GM12864 (cell line): ENCODE measurements around the gene PCDH9.

Experiments
- DNase-seq: peaks from one replicate; pipeline ENCODE4 v3.0.0-alpha.2; 2011; ENCODE audit warnings: low read depth
- H3K4me3 ChIP-seq: 2 replicates; pipeline ENCODE4 v1.5.1; 2011; ENCODE audit warnings: mild to moderate bottlenecking, low read depth, low read length, control low read depth
- TF ChIP-seq, protein P1 (sequence below): IDR thresholded peaks from 2 replicates; pipeline ENCODE4 v1.5.1; 2011; ENCODE audit warnings: low read depth, mild to moderate bottlenecking, moderate library complexity, low read length, control low read depth, inconsistent platforms; ENCODE audit errors: missing control alignments

PCDH9 gene

DNA sequence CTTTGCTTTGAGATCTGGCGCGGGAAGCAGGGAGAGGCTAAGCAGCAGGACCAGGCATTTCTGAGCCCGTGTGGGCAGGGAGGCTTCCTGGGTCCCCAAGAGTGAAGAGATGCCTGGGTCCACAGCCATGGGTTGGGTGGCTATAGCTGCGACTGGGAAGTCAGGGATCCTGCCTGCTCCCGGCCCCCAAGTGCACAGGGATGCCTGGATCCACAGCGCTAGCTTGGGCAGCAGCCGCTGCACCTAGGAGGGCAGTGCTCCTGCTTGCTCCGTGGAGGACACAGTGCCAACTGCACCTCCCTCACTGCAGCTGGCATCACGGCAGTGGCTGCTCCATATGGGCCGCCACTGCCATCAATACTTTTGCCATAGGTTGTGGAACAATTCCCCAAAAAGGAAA is 384.7 kb downstream of the PCDH9 start:
- H3K4me3 ChIP-seq: no peak overlapping the region
- TF ChIP-seq, protein P1, sequence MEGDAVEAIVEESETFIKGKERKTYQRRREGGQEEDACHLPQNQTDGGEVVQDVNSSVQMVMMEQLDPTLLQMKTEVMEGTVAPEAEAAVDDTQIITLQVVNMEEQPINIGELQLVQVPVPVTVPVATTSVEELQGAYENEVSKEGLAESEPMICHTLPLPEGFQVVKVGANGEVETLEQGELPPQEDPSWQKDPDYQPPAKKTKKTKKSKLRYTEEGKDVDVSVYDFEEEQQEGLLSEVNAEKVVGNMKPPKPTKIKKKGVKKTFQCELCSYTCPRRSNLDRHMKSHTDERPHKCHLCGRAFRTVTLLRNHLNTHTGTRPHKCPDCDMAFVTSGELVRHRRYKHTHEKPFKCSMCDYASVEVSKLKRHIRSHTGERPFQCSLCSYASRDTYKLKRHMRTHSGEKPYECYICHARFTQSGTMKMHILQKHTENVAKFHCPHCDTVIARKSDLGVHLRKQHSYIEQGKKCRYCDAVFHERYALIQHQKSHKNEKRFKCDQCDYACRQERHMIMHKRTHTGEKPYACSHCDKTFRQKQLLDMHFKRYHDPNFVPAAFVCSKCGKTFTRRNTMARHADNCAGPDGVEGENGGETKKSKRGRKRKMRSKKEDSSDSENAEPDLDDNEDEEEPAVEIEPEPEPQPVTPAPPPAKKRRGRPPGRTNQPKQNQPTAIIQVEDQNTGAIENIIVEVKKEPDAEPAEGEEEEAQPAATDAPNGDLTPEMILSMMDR: no peak
- no peak for DNase-seq

DNA sequence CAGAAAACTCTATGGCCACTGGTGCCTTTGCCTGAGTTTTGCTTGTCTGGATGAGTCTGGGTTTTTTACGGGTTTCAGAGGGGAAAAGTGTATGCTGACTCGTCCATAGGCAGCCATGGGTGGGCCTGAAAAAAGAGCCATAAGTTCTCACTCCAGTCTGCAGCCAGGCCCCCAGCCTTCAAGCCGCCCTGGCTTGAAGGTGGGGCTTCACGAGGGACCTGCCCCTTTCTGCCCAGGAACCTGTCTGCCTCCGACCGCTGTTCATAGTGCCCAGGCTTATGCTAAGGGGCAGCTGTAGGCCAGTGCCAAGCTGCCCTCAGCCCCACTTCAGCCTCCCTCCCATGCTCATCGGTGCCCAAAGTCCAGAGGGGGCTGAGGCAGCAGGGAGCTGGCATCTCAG is 385.2 kb downstream of the PCDH9 start:
- H3K4me3 ChIP-seq: no peak overlapping the region
- DNase-seq: no peak
- TF ChIP-seq, protein P1: no peak

DNA sequence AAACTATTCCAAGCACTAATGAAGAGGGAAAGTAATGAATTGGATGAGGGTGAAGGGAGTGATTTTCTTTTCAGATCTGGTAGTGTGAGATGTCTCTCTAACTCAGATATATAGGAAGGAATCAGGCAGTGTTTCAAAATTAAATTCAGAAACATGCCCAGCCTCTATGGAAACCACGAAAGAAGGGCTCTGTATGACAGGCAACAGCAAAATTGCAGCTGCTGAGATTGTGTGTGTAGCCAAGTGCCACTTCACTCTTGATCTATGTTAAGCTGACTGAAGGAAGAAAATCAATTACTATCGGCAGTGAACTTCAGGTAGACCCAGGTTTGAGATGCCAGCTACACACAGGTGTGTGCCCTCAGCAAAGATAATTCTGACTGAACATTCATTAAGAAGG is 387.4 kb downstream of the PCDH9 start:
- TF ChIP-seq, protein P1: no peak
- DNase-seq: no peak

DNA sequence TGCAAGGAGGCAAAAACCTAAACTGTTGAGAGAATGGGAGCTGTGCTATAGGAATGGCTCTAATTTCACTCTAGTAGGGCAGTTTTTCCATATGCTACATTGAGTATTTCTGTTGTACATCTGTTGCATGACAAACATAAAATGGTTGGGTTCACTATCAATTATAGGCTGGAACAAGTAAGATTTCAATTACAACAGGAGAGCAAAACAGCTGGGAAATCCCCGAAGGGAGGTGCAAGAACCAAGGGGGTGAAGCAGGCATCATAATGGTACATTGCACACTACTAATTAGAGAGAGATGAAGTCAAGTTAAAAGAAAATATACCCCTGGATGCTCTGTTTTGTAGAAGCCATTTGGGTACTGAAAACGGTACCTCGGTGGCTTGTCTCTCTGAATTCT is 389.5 kb downstream of the PCDH9 start:
- TF ChIP-seq, protein P1: no peak
- H3K4me3 ChIP-seq: no peak overlapping the region
- no peak for DNase-seq

More for the DNA sequence above, 387.4 kb downstream of the PCDH9 start:
- H3K4me3 ChIP-seq: no peak overlapping the region

DNA sequence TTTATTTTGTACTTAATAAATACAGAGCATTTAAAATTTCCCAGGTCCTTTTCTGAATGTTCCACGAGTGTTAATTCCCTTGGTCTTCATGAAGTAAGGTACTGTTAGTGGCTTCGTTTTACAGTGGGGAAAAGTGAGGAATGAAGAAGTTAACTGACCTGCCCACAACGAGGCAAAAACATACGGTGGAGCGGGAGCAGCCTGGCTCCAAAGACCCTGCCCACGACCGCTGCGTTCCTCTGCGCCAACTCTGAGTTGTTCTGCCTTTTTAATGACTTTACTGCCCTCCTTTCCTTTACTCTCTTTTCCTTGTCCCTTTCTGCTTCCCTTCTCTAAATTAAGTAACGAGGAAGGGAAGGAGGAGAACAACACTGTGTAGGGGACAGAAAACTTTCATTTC is 392.9 kb downstream of the PCDH9 start:
- no peak for DNase-seq
- H3K4me3 ChIP-seq: no peak overlapping the region
- TF ChIP-seq, protein P1: no peak

DNA sequence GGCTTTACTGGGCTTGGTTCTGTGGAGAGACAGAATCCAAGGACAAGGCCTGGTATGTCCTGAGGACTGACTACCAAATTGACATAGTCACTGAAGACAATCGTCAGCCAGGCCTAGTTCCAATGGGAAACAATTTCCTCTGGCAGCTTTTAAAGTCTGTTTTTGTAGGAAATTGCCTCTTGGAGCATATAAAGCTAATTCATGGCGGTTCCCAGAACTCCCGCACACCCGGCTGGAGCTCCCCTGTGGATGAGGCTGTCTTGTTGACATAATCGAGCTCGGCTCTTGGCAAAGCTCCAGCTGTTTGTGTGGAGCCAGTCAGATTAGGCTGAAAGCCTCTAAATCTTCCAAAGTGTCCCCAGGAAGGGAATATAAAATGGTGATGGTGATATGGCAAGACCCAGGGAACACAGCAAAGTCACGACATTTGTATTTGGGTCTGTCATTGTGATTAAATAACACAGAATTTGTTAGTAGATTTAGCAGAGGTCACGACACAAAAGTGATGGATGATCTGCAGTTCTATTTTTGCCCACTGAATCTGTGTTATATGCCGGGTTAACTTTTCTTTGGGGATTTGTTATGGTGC is 395.0 kb downstream of the PCDH9 start:
- no peak overlapping the region for H3K4me3 ChIP-seq
- DNase-seq: no peak
- TF ChIP-seq, protein P1: no peak

DNA sequence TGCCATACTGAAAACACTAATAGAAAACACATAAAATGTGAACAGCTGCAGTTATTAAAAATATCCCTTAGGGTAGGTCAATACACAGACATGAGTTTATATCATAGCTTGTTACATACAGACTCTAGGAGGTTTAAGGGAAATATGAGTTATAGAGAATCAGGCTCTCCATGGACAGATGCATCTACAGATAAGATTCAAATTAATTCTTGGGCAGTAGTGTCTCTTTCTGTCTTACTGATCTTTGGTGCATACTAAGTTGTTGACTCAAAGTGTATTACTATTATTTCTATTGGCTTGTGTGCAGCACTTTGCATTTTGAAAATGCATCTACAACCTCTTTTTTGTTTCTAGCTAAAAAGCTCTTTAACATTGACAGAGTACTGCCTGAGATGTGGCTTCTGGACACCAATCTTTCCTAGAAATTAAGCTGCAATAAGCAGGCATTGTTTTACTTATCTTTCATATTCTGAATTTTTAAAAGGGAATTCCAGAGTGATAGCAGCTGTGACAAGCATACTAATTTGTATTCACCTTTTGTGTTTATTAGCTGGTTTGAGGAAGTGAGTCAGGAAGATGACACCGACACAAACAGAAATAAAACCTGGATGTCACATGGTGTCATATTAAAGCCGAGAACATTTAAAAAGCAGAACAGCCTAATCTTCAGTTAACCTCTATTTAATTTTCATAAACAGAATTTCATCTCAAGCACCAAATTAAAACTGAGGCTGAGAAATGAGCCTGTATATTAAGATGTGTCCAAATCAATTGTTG is 399.0 kb downstream of the PCDH9 start:
- DNase-seq: no peak
- no peak overlapping the region for H3K4me3 ChIP-seq
- TF ChIP-seq, protein P1: no peak
